Vagina (tissue), 2 donors: ENCODE results near the gene MROH7.

Experiments used
- CTCF ChIP-seq, 3 experiments: fragments of 450-650 bp in 2 of 3; fragments of 200-600 bp in 1 of 3; sonication (generic) in 1 of 3; IDR thresholded peaks; one replicate each; pipeline ENCODE4 v1.5.1; 2017 to 2019; ENCODE audit warnings: antibody characterized with exemption in 3 of 3, mild to moderate bottlenecking in 2 of 3, moderate library complexity in 2 of 3
- POLR2A ChIP-seq, 2 donors: fragments of 450-650 bp; IDR thresholded peaks; one replicate each; pipeline ENCODE4 v1.6.1; 2017; ENCODE audit warnings: antibody characterized with exemption in 2 of 2, mild to moderate bottlenecking in 2 of 2, moderate library complexity in 2 of 2

GRCh38 chr1:54710841-54711240, 69.3 kb downstream of the MROH7 start:
- TF ChIP-seq CTCF (IDR thresholded peaks at IDR 0.05) (no peak), POLR2A (IDR thresholded peaks at IDR 0.05) (no peak)
